GM23248 (cell line): ENCODE measurements around the gene KIFC3.

ENCODE experiments used
- EZH2 ChIP-seq: fragments of 200-600 bp; sonication (generic); IDR thresholded peaks from 2 replicates; pipeline ENCODE4 v1.6.1; 2018; ENCODE audit warnings: antibody characterized with exemption, mild to moderate bottlenecking; ENCODE audit not compliant: insufficient read depth, poor library complexity, severe bottlenecking
- EZH2phosphoT487 ChIP-seq: fragments of 200-600 bp; sonication (generic); IDR thresholded peaks from 2 replicates; pipeline ENCODE4 v1.6.1; 2018; ENCODE audit warnings: antibody characterized with exemption, moderate library complexity, mild to moderate bottlenecking, low read depth; ENCODE audit not compliant: insufficient read depth

DNA sequence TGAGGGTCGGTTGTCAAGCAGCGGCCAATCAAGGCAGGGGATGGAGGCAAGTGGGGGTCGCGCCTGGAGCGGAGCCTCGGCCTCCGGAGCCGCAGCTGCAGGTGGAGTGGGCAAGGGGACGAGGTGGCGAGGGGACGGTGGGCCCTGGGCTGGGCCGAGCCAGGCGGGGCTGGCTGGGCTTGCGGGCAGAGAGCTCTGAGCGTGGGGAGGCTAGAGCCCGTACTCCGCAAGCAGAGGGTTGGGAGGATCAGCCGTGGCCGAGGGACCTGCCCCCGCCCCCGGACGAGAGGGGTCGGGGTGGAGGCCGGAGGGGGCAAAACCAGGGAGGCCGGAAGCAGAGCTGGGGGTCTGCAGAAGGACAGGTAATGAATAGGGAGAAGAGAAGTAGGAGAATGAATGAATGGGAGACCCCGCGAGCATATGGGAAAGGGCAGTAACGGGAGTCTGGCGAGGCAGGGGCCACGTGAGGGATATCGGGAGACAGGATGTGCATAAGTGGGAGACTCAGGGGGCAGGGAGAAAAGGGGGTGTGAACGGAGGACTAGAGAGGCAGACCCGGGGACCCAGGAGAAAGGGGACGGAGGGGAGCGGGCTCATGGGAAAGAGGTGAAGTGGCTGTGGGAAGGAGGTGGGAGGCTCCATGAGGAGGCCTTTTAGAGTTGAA lies 66.4 kb downstream of the KIFC3 start, which contains the start of gene KATNB1:
- TF ChIP-seq EZH2 (no peak), EZH2phosphoT487 (no peak)
